Sigmoid colon (tissue), 7 donors: Measurements from ENCODE around the gene CDC42EP2. TPM values are rescaled to one million over a fixed set of nuclear protein-coding genes. Genes with fewer than 3 reads are reported as not detected.

Experiments
- DNase-seq: peaks from one replicate; pipeline ENCODE4 v3.0.0-alpha.2; 2019
- H3K27ac ChIP-seq, 4 donors: fragments of 200-600 bp; sonication (generic); one replicate each; pipeline ENCODE4 v1.5.1; 2016 to 2019; ENCODE audit warnings: mild to moderate bottlenecking in 1 of 4
- H3K27me3 ChIP-seq, 3 donors: fragments of 200-600 bp; sonication (generic); one replicate each; pipeline ENCODE4 v1.5.1; 2019; ENCODE audit warnings: mild to moderate bottlenecking in 1 of 3
- H3K36me3 ChIP-seq, 4 donors: fragments of 200-600 bp; sonication (generic); one replicate each; pipeline ENCODE4 v1.5.1; 2016 to 2019
- H3K4me1 ChIP-seq, 4 donors: fragments of 200-600 bp; sonication (generic); one replicate each; pipeline ENCODE4 v1.5.1; 2017 to 2019
- H3K4me3 ChIP-seq, 4 donors: fragments of 200-600 bp; sonication (generic); one replicate each; pipeline ENCODE4 v1.5.1; 2017 to 2019; ENCODE audit warnings: mild to moderate bottlenecking in 2 of 4, moderate library complexity in 1 of 4
- H3K9me3 ChIP-seq, 4 donors: fragments of 200-600 bp in 3 of 4; sonication (generic) in 3 of 4; one replicate each; pipeline versions ENCODE4 v1.5.1 to v1.6.1; 2013 to 2019
- CTCF ChIP-seq, 4 experiments: fragments of 450-650 bp in 3 of 4; fragments of 200-600 bp in 1 of 4; IDR thresholded peaks; one replicate each; pipeline ENCODE4 v1.5.1; 2016 to 2019; ENCODE audit warnings: antibody characterized with exemption in 4 of 4, mild to moderate bottlenecking in 3 of 4, moderate library complexity in 2 of 4
- EP300 ChIP-seq, 4 donors: sonication (generic); formaldehyde crosslinking; IDR thresholded peaks; one replicate each; pipeline ENCODE4 v1.6.1; 2017; ENCODE audit warnings: antibody characterized with exemption in 4 of 4
- POLR2A ChIP-seq, 2 donors: fragments of 450-650 bp; IDR thresholded peaks; one replicate each; pipeline ENCODE4 v1.6.1; 2016; ENCODE audit warnings: antibody characterized with exemption in 2 of 2, mild to moderate bottlenecking in 2 of 2, moderate library complexity in 2 of 2
- POLR2AphosphoS5 ChIP-seq, 4 donors: sonication (generic); formaldehyde crosslinking; IDR thresholded peaks; one replicate each; pipeline ENCODE4 v1.6.1; 2017; ENCODE audit warnings: antibody characterized with exemption in 4 of 4
- WGBS, 2 donors: extraction: QIAGEN DNeasy Blood & Tissue Kit; methylation state at CpG; one replicate each; pipeline ENCODE4 v1.1.7; 2013; 5-methylcytosine and 5-hydroxymethylcytosine counted together
- intact Hi-C: fragments of 100-400 bp; cut with DNase I; formaldehyde crosslinking; loops from one replicate; pipeline ENCODE4 v1.15.1; 2023
- polyA plus RNA-seq, 3 donors: library from polyadenylated mRNA; stranded (reverse); fragments of 200-250 nt; gene quantifications; one replicate each; pipeline ENCODE4 v1.2.3, GENCODE V29; 2013
- total RNA-seq, 4 donors: library from RNA; depleted of rRNA; stranded (reverse); fragments of >200 nt; gene quantifications; one replicate each; pipeline ENCODE4 v1.1.0, GENCODE V29; 2016
- donor health status: healthy with polysubstance abuse.
- donor health status: Bipolar disorder and iron deficiency.
- donor health status: healthy.

The CDC42EP2 gene
- total and polyA plus RNA-seq, 7 donors: 8.8 to 29.1 (median 14.4) TPM

- DNase-seq: no peak
These were observed 4.5 kb upstream of the CDC42EP2 start for GRCh38 chr11:65310215-65310614.

GRCh38 chr11:65310736-65311135 lies 3.9 kb upstream of the CDC42EP2 start:
- DNase-seq: no peak
- Histone ChIP-seq H3K9me3 (no peaks in the 10 kb centered on the region), H3K27me3 (no peaks in the 10 kb centered on the region), H3K27ac (peak overlapping the region in 3 of 4 donors; percentile 14 to 45 (median 25)), H3K36me3 (no peaks in the 10 kb centered on the region), H3K4me3 (no peak overlapping the region), H3K4me1 (peaks cover 0 to 64% (median 59%) of the 10 kb centered on the region in 4 donors)
- WGBS, 2 donors: 70 to 75% methylated on average over 6 of the region's 6 CpGs
- TF ChIP-seq POLR2AphosphoS5 (IDR thresholded peaks at IDR 0.05): no peak
- no peak for TF ChIP-seq POLR2A (IDR thresholded peaks at IDR 0.05)
- no peak for TF ChIP-seq EP300 (IDR thresholded peaks at IDR 0.05)
- TF ChIP-seq CTCF (IDR thresholded peaks at IDR 0.05): no peak
- intact Hi-C loops: no loop called here

More at GRCh38 chr11:65310215-65310614, 4.5 kb upstream of the CDC42EP2 start:
- Histone ChIP-seq H3K4me1 (peaks cover 0 to 69% (median 64%) of the 10 kb centered on the region in 4 donors), H3K27me3 (no peaks in the 10 kb centered on the region), H3K27ac (peak overlapping the region in 3 of 4 donors; percentile 14 to 45 (median 25)), H3K9me3 (no peaks in the 10 kb centered on the region), H3K4me3 (no peak overlapping the region), H3K36me3 (no peaks in the 10 kb centered on the region)
- TF ChIP-seq CTCF (IDR thresholded peaks at IDR 0.05) (no peak), POLR2AphosphoS5 (IDR thresholded peaks at IDR 0.05) (no peak), EP300 (IDR thresholded peaks at IDR 0.05) (no peak), POLR2A (IDR thresholded peaks at IDR 0.05) (no peak)
- 79% methylated on average over 10 of the region's 10 CpGs for WGBS, 2 donors
- intact Hi-C loops: no loop called here

- DNase-seq: no peak
- no peaks in the 10 kb centered on the region for H3K36me3 ChIP-seq
- H3K4me3 ChIP-seq: no peak overlapping the region
- H3K9me3 ChIP-seq: no peaks in the 10 kb centered on the region
- H3K27me3 ChIP-seq: no peaks in the 10 kb centered on the region
- H3K27ac ChIP-seq: peak overlapping the region in 3 of 4 donors; percentile 14 to 45 (median 25)
- WGBS, 2 donors: 75 to 83% methylated on average over 5 of the region's 5 CpGs
- TF ChIP-seq POLR2AphosphoS5 (IDR thresholded peaks at IDR 0.05) (no peak), CTCF (IDR thresholded peaks at IDR 0.05) (no peak), EP300 (IDR thresholded peaks at IDR 0.05) (no peak), POLR2A (IDR thresholded peaks at IDR 0.05) (no peak)
- intact Hi-C loops: no loop called here
- peaks cover 0 to 62% (median 58%) of the 10 kb centered on the region in 4 donors for H3K4me1 ChIP-seq
These were observed 3.4 kb upstream of the CDC42EP2 start for GRCh38 chr11:65311170-65311678.

- Histone ChIP-seq H3K4me1 (peaks cover 0 to 78% (median 63%) of the 10 kb centered on the region in 4 donors), H3K4me3 (peak overlapping the region; percentile 78 to 94 (median 82)), H3K36me3 (peaks cover 0 to 5% (median under 1%) of the 10 kb centered on the region in 4 donors), H3K9me3 (no peaks in the 10 kb centered on the region), H3K27ac (peak overlapping the region; percentile 95 to 98 (median 98)), H3K27me3 (no peaks in the 10 kb centered on the region)
- DNase-seq: peak; percentile 92
- 0 to 1% methylated on average over 59 of the region's 59 CpGs for WGBS, 2 donors
- TF ChIP-seq CTCF (IDR thresholded peaks at IDR 0.05) (peak; percentile 95 to 99 (median 96)), EP300 (IDR thresholded peaks at IDR 0.05) (no peak), POLR2AphosphoS5 (IDR thresholded peaks at IDR 0.05) (peak in 2 of 4 donors; percentile 4 to 29)
- intact Hi-C loops: loop anchor here (1.0 kb wide), 1 partner anchor 40 kb away; no protein-coding TSS in a partner anchor
These were observed 669 bp downstream of the CDC42EP2 start for GRCh38 chr11:65315204-65315865.
